Smooth muscle cell of trachea (primary cell): ENCODE measurements around the gene IL9. TPM values are rescaled to one million over a fixed set of nuclear protein-coding genes. Genes with fewer than 3 reads are reported as not detected.

Source experiments
- total RNA-seq: library from RNA; depleted of rRNA; stranded (reverse); fragments of >200 nt; gene quantifications from 2 replicates; pipeline ENCODE4 v1.2.1, GENCODE V29; 2014

The IL9 gene
- total RNA-seq, result not detected in 2 replicates

GRCh38 chr5:135895474-135896006, at the start of gene IL9:
TSS of gene IL9 (minus strand) at chr5:135895841. CDS start at chr5:135895816, 25 bp downstream.

Other genes with a start within 250 kb of the IL9 start
- gene SLC25A48, start 61.2 kb downstream of the IL9 start, total RNA-seq, result not detected in 2 replicates
- gene LECT2, start 59.1 kb upstream of the IL9 start, total RNA-seq, result not detected in 2 replicates
- gene TGFBI, start 133.1 kb upstream of the IL9 start, total RNA-seq, result 581 and 1,490 TPM in 2 replicates
- gene SMAD5, start 237.0 kb upstream of the IL9 start, total RNA-seq, result 54.3 and 66.9 TPM in 2 replicates